HepG2 (cell line): Measurements from ENCODE around the gene CLP1. TPM values are rescaled to one million over a fixed set of nuclear protein-coding genes. Genes with fewer than 3 reads are reported as not detected.

Experiments
- AKAP8 ChIP-seq: sonication (generic); formaldehyde crosslinking; IDR thresholded peaks from 2 replicates; pipeline ENCODE4 v1.5.1; 2020; ENCODE audit warnings: mild to moderate bottlenecking, missing genetic modification reagents
- BATF2 ChIP-seq: sonication (generic); formaldehyde crosslinking; IDR thresholded peaks from 2 replicates; pipeline ENCODE4 v1.8.0; 2022; ENCODE audit warnings: mild to moderate bottlenecking, missing genetic modification reagents, moderate library complexity
- BCLAF1 ChIP-seq: fragments of 450-650 bp; IDR thresholded peaks from 2 replicates; pipeline ENCODE4 v1.6.1; 2017; ENCODE audit warnings: mild to moderate bottlenecking
- CBX5 ChIP-seq: sonication (generic); formaldehyde crosslinking; IDR thresholded peaks from 2 replicates; pipeline ENCODE4 v1.4.0; 2020; ENCODE audit warnings: missing genetic modification reagents, borderline replicate concordance
- CENPX ChIP-seq: sonication (generic); formaldehyde crosslinking; IDR thresholded peaks from 2 replicates; pipeline ENCODE4 v1.9.0; 2021; ENCODE audit warnings: mild to moderate bottlenecking, missing genetic modification reagents, moderate library complexity
- GATA4 ChIP-seq: sonication (generic); IDR thresholded peaks from 2 replicates; pipeline ENCODE4 v1.6.1; 2016; ENCODE audit warnings: antibody characterized with exemption, low read depth, borderline replicate concordance
- JUNB ChIP-seq: sonication (generic); formaldehyde crosslinking; IDR thresholded peaks from 2 replicates; pipeline ENCODE4 v1.8.0; 2022; ENCODE audit warnings: missing genetic modification reagents, mild to moderate bottlenecking, borderline replicate concordance
- KLF13 ChIP-seq: sonication (generic); formaldehyde crosslinking; IDR thresholded peaks from 2 replicates; pipeline ENCODE4 v1.4.0; 2020; ENCODE audit warnings: mild to moderate bottlenecking, missing genetic modification reagents
- NBN ChIP-seq: fragments of 450-650 bp; conservative IDR thresholded peaks from 2 replicates; pipeline ENCODE4 v1.6.1; 2017
- NCOR1 ChIP-seq: fragments of 200-600 bp; sonication (generic); IDR thresholded peaks from 2 replicates; pipeline ENCODE4 v1.7.0; 2017; ENCODE audit warnings: antibody characterized with exemption, low read length, borderline replicate concordance
- REPIN1 ChIP-seq: sonication (generic); formaldehyde crosslinking; IDR thresholded peaks from 2 replicates; pipeline ENCODE4 v1.8.0; 2022; ENCODE audit warnings: missing genetic modification reagents, low read depth, mild to moderate bottlenecking, borderline replicate concordance
- SKI ChIP-seq: fragments of 450-650 bp; IDR thresholded peaks from one replicate; pipeline ENCODE4 v1.6.1; 2018; ENCODE audit warnings: mild to moderate bottlenecking; ENCODE audit not compliant: partially characterized antibody
- ZNF10 ChIP-seq: sonication (generic); formaldehyde crosslinking; IDR thresholded peaks from 2 replicates; pipeline ENCODE4 v1.4.0; 2020; ENCODE audit warnings: mild to moderate bottlenecking, low read depth, missing genetic modification reagents, borderline replicate concordance
- ZNF296 ChIP-seq: sonication (generic); formaldehyde crosslinking; conservative IDR thresholded peaks from 2 replicates; pipeline ENCODE4 v1.5.0; 2020; ENCODE audit warnings: mild to moderate bottlenecking, missing genetic modification reagents
- ZNF747 ChIP-seq: sonication (generic); formaldehyde crosslinking; IDR thresholded peaks from 2 replicates; pipeline ENCODE4 v1.8.1; 2023; ENCODE audit warnings: missing genetic modification reagents, mild to moderate bottlenecking, borderline replicate concordance
- ZSCAN22 ChIP-seq: sonication (generic); formaldehyde crosslinking; IDR thresholded peaks from 2 replicates; pipeline ENCODE4 v1.4.0; 2020; ENCODE audit warnings: mild to moderate bottlenecking, missing genetic modification reagents
- ZSCAN31 ChIP-seq: sonication (generic); formaldehyde crosslinking; IDR thresholded peaks from 2 replicates; pipeline ENCODE4 v1.5.0; 2020; ENCODE audit warnings: low read depth, mild to moderate bottlenecking, missing genetic modification reagents
- polyA plus RNA-seq, 8 experiments: library from polyadenylated mRNA; depleted of rRNA in 3 of 8; stranded (reverse) in 7 of 8; unstranded in 1 of 8; fragments of >200 nt; fragmentation: Illumina TruSeq in 4 of 8; extraction: Trizol in 4 of 8; gene quantifications; 2 replicates each; pipeline versions ENCODE4 v1.2.1 to v1.2.3, GENCODE V29; 2011 to 2016; ENCODE audit warnings: low read depth in 4 of 8, missing spikeins in 1 of 8, mixed read lengths in 1 of 8; ENCODE audit not compliant: insufficient read depth in 1 of 8
- total RNA-seq, 5 experiments: library from RNA; depleted of rRNA; stranded (reverse); fragments of >200 nt; fragmentation: Illumina TruSeq; extraction: Trizol; gene quantifications; 2 replicates each; pipeline ENCODE4 v1.2.3, GENCODE V29; 2016; ENCODE audit warnings: low read depth in 1 of 5
- TF ChIP-seq, protein P1 (sequence below): sonication (generic); formaldehyde crosslinking; IDR thresholded peaks from 2 replicates; pipeline ENCODE4 v1.4.0; 2020; ENCODE audit warnings: mild to moderate bottlenecking, low read depth, missing genetic modification reagents
- TF ChIP-seq, protein P2 (sequence below): sonication (generic); formaldehyde crosslinking; conservative IDR thresholded peaks from 2 replicates; pipeline ENCODE4 v1.8.0; 2022; ENCODE audit warnings: mild to moderate bottlenecking, moderate library complexity, missing genetic modification reagents
- TF ChIP-seq, protein P3 (sequence below): sonication (generic); formaldehyde crosslinking; IDR thresholded peaks from 2 replicates; pipeline ENCODE4 v1.4.0; 2020; ENCODE audit warnings: mild to moderate bottlenecking, missing genetic modification reagents

Gene CLP1
- total and polyA plus RNA-seq, 2 of the 13 experiments (the other 11 are each of a cell fraction or from before 2014, with no cell fraction given) = 14.6 to 24.8 TPM

- TF ChIP-seq, protein P1, sequence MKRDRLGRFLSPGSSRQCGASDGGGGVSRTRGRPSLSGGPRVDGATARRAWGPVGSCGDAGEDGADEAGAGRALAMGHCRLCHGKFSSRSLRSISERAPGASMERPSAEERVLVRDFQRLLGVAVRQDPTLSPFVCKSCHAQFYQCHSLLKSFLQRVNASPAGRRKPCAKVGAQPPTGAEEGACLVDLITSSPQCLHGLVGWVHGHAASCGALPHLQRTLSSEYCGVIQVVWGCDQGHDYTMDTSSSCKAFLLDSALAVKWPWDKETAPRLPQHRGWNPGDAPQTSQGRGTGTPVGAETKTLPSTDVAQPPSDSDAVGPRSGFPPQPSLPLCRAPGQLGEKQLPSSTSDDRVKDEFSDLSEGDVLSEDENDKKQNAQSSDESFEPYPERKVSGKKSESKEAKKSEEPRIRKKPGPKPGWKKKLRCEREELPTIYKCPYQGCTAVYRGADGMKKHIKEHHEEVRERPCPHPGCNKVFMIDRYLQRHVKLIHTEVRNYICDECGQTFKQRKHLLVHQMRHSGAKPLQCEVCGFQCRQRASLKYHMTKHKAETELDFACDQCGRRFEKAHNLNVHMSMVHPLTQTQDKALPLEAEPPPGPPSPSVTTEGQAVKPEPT (CRISPR knock-in tag) = no peak
- peak; percentile 85 for TF ChIP-seq REPIN1 (CRISPR knock-in tag)
- TF ChIP-seq BCLAF1 = no peak
- TF ChIP-seq NCOR1 = peak; percentile 45; the same call in 1 of the 2 replicates
- no peak for TF ChIP-seq GATA4
- TF ChIP-seq ZNF747 = peak; percentile 93; the same call in 1 of the 2 replicates
- no peak for TF ChIP-seq SKI
- no peak for TF ChIP-seq JUNB (CRISPR knock-in tag)
- no peak for TF ChIP-seq KLF13
- TF ChIP-seq, protein P2, sequence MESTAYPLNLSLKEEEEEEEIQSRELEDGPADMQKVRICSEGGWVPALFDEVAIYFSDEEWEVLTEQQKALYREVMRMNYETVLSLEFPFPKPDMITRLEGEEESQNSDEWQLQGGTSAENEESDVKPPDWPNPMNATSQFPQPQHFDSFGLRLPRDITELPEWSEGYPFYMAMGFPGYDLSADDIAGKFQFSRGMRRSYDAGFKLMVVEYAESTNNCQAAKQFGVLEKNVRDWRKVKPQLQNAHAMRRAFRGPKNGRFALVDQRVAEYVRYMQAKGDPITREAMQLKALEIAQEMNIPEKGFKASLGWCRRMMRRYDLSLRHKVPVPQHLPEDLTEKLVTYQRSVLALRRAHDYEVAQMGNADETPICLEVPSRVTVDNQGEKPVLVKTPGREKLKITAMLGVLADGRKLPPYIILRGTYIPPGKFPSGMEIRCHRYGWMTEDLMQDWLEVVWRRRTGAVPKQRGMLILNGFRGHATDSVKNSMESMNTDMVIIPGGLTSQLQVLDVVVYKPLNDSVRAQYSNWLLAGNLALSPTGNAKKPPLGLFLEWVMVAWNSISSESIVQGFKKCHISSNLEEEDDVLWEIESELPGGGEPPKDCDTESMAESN (CRISPR knock-in tag) = peak; percentile 84
- TF ChIP-seq, protein P3, sequence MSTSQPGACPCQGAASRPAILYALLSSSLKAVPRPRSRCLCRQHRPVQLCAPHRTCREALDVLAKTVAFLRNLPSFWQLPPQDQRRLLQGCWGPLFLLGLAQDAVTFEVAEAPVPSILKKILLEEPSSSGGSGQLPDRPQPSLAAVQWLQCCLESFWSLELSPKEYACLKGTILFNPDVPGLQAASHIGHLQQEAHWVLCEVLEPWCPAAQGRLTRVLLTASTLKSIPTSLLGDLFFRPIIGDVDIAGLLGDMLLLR (CRISPR knock-in tag) = peak; percentile 71; the same call in 1 of the 2 replicates
- TF ChIP-seq ZSCAN22 (CRISPR knock-in tag) = no peak
- TF ChIP-seq BATF2 (CRISPR knock-in tag) = no peak
- TF ChIP-seq AKAP8 (CRISPR knock-in tag) = no peak
- TF ChIP-seq ZNF296 (CRISPR knock-in tag) = no peak
- peak; percentile 63; the same call in 1 of the 2 replicates for TF ChIP-seq ZSCAN31 (CRISPR knock-in tag)
- TF ChIP-seq NBN = no peak
- TF ChIP-seq ZNF10 = no peak
- TF ChIP-seq CENPX (CRISPR knock-in tag) = no peak
- no peak for TF ChIP-seq CBX5
Measured at GRCh38 chr11:57657194-57658022, at the start of gene CLP1 (continued).
